HL-60 (cell line): ENCODE data around the gene SLAIN2.

Experiments
- DNase-seq, 2 experiments: peaks; one replicate each; pipeline ENCODE4 v3.0.0-alpha.2; 2010 to 2020; ENCODE audit warnings: low read depth in 1 of 2, low spot score in 1 of 2
- H3K27ac ChIP-seq: fragments of 250-450 bp; sonication (Bioruptor Pico); replicated peaks from 2 replicates; pipeline ENCODE4 v1.5.1; 2020; ENCODE audit warnings: mild to moderate bottlenecking, moderate library complexity
- H3K27me3 ChIP-seq: fragments of 250-450 bp; sonication (Bioruptor Pico); 2 replicates; pipeline ENCODE4 v1.5.1; 2021; ENCODE audit warnings: mild to moderate bottlenecking, moderate library complexity; ENCODE audit not compliant: insufficient read depth, poor library complexity, severe bottlenecking
- H3K4me3 ChIP-seq: replicated peaks from 2 replicates; pipeline ENCODE4 v1.5.1; 2011; ENCODE audit warnings: mild to moderate bottlenecking, control low read depth, low read length; ENCODE audit not compliant: insufficient read depth
- GABPA ChIP-seq: IDR thresholded peaks from 2 replicates; pipeline ENCODE4 v1.6.1; 2012; ENCODE audit warnings: low read depth
- POLR2AphosphoS5 ChIP-seq: IDR thresholded peaks from 2 replicates; pipeline ENCODE4 v1.6.1; 2012; ENCODE audit warnings: low read depth
- SPI1 ChIP-seq: IDR thresholded peaks from 2 replicates; pipeline ENCODE4 v1.6.1; 2012; ENCODE audit warnings: low read depth, mild to moderate bottlenecking, borderline replicate concordance
- TF ChIP-seq, protein P1 (sequence below): IDR thresholded peaks from one replicate; pipeline ENCODE4 v1.5.1; 2011; ENCODE audit warnings: low read length, control low read depth, inconsistent platforms; ENCODE audit not compliant: insufficient read depth
- TF ChIP-seq, protein P2 (sequence below): IDR thresholded peaks from 2 replicates; pipeline ENCODE4 v1.6.1; 2012; ENCODE audit warnings: low read depth; ENCODE audit not compliant: insufficient replicate concordance

Gene SLAIN2

DNA sequence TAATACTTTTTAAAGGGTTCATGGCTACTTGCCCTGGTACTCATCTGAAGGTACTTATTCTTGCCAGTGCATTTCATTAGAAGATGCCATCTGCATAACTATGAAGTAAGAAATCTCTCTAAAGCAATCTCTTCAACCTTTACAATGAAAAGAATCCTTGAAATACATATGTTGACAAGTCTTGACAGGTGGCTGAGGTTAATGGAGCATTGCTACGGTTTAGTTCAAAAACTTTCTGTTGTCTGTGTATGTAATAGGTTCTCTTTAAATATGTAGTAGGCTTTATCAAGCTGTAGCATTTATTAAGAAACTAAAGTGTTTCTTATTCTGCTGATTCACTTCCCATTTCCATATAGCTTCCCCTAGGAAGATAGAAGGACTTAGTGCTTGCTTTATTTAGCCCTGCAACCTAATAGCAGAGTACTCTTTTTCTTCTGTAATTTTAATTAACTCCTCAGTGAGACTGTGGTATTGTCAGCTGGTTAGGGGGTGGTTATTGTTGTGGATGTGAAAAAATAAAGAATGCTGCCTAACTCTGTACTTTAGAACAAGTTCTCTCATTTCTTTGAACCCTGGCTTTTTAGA is 39.3 kb downstream of the SLAIN2 start:
- no peak for TF ChIP-seq POLR2AphosphoS5
- TF ChIP-seq SPI1 = peak; percentile 72
- TF ChIP-seq, protein P1, sequence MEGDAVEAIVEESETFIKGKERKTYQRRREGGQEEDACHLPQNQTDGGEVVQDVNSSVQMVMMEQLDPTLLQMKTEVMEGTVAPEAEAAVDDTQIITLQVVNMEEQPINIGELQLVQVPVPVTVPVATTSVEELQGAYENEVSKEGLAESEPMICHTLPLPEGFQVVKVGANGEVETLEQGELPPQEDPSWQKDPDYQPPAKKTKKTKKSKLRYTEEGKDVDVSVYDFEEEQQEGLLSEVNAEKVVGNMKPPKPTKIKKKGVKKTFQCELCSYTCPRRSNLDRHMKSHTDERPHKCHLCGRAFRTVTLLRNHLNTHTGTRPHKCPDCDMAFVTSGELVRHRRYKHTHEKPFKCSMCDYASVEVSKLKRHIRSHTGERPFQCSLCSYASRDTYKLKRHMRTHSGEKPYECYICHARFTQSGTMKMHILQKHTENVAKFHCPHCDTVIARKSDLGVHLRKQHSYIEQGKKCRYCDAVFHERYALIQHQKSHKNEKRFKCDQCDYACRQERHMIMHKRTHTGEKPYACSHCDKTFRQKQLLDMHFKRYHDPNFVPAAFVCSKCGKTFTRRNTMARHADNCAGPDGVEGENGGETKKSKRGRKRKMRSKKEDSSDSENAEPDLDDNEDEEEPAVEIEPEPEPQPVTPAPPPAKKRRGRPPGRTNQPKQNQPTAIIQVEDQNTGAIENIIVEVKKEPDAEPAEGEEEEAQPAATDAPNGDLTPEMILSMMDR = no peak
- no peak for TF ChIP-seq GABPA
- TF ChIP-seq, protein P2, sequence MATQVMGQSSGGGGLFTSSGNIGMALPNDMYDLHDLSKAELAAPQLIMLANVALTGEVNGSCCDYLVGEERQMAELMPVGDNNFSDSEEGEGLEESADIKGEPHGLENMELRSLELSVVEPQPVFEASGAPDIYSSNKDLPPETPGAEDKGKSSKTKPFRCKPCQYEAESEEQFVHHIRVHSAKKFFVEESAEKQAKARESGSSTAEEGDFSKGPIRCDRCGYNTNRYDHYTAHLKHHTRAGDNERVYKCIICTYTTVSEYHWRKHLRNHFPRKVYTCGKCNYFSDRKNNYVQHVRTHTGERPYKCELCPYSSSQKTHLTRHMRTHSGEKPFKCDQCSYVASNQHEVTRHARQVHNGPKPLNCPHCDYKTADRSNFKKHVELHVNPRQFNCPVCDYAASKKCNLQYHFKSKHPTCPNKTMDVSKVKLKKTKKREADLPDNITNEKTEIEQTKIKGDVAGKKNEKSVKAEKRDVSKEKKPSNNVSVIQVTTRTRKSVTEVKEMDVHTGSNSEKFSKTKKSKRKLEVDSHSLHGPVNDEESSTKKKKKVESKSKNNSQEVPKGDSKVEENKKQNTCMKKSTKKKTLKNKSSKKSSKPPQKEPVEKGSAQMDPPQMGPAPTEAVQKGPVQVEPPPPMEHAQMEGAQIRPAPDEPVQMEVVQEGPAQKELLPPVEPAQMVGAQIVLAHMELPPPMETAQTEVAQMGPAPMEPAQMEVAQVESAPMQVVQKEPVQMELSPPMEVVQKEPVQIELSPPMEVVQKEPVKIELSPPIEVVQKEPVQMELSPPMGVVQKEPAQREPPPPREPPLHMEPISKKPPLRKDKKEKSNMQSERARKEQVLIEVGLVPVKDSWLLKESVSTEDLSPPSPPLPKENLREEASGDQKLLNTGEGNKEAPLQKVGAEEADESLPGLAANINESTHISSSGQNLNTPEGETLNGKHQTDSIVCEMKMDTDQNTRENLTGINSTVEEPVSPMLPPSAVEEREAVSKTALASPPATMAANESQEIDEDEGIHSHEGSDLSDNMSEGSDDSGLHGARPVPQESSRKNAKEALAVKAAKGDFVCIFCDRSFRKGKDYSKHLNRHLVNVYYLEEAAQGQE = no peak
- DNase-seq = no peak
- Histone ChIP-seq H3K27ac (peak overlapping the region; percentile 13; the same call in 1 of the 2 replicates), H3K27me3 (no peaks in the 10 kb centered on the region), H3K4me3 (no peak overlapping the region)

DNA sequence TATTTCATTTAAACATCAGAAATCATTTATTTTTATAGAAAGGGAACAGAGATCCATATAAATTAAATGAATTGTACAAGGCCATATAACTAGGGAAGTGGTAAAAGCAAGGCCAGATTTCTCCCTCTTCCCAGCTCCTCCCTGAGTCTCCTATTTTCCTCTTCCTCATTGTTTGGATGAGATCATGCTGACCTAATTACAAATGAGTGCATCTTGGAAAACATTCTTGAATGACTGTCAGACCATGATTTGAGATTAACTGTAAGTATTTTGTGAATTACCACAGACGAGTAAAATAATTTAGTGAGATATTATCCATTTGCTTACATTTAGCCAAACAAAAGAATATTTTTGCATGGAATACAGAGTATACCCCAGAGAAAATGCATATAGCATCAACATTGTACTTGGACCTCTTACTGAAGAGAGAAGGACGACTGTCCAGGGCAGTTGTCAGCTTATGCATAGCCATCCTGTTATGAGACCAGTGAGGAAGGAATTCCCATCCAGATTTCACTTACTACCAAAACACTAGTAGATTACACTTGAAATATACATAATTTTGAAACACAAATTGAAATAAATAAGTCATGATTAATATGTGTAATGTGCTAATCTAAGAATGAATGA is 47.3 kb downstream of the SLAIN2 start:
- no peaks in the 10 kb centered on the region for H3K27me3 ChIP-seq
- no peak overlapping the region for H3K27ac ChIP-seq
- no peak overlapping the region for H3K4me3 ChIP-seq
- TF ChIP-seq POLR2AphosphoS5 (no peak), GABPA (no peak), SPI1 (no peak)
- TF ChIP-seq, protein P1 = no peak
- TF ChIP-seq, protein P2 = no peak
- no peak for DNase-seq

DNA sequence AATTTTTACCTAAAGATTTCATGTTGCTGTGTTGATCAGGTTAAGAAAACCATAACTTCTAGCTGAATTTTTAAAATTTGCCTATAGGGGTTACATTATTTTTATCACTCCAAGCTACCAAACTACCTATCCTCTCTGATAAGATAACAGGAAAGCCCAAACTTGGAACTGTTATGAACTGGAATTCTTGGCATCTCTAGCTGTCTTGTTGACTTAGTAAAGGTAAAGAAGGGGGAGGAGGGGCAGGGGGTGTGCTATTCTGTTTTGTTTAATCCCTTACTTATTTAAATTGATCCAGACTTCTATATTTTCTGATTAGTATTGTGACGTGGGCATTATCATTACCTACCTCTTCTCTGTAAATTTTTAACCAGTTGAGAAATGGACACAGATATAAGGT is 54.7 kb downstream of the SLAIN2 start:
- TF ChIP-seq, protein P2 = no peak
- no peak for TF ChIP-seq POLR2AphosphoS5
- Histone ChIP-seq H3K4me3 (no peak overlapping the region), H3K27me3 (no peaks in the 10 kb centered on the region), H3K27ac (no peak overlapping the region)
- no peak for DNase-seq
